ENCODE measurements around the gene SLC19A1.
"Not testable (repeated sequence)": the region's sequence is repeated elsewhere in the genome, so short reads cannot be mapped to it uniquely, and the experiment has no call there.

Gene SLC19A1

GRCh38 chr21:45570826-45571601, 28.8 kb upstream of the SLC19A1 start:
- Histone ChIP-seq H4K20me1 (ENCODE audit: insufficient read depth, low read length) (no peaks in the 10 kb centered on the region), H3K27me3 (ENCODE audit: insufficient read depth, low read length, poor library complexity) (peaks cover 7% of the 10 kb centered on the region), H3K9me3 (ENCODE audit: insufficient read depth, low read length, severe bottlenecking) (no peaks in the 10 kb centered on the region), H3K27ac (ENCODE audit: low read length) (no peak overlapping the region), H3K9ac (ENCODE audit: low read depth, low read length) (no peak overlapping the region), H3K4me2 (ENCODE audit: insufficient read depth, low read length) (no peak overlapping the region), H2AFZ (ENCODE audit: low read depth, low read length) (no peak overlapping the region), H3K36me3 (ENCODE audit: insufficient read depth, low read length) (no peaks in the 10 kb centered on the region), H3K4me1 (ENCODE audit: insufficient read depth, low read length) (no peaks in the 10 kb centered on the region), H3K79me2 (ENCODE audit: insufficient read depth, low read length) (no peaks in the 10 kb centered on the region), H3K4me3 (ENCODE audit: low read depth in 1 of 2, low read length in 2 of 2) (no peak overlapping the region)
- no peak for ATAC-seq (ENCODE audit: insufficient read depth, low read depth)
- TF ChIP-seq CTCF (IDR thresholded peaks at IDR 0.05; ENCODE audit: borderline replicate concordance, extremely low read depth, low read length, poor library complexity, severe bottlenecking) (no peak), EZH2 (IDR thresholded peaks at IDR 0.05; ENCODE audit: borderline replicate concordance, low read depth, low read length, severe bottlenecking) (no peak)
- DNase-seq: no peak

- H3K9me3 ChIP-seq (ENCODE audit: insufficient read depth, low read length, severe bottlenecking): no peaks in the 10 kb centered on the region
- no peaks in the 10 kb centered on the region for H3K36me3 ChIP-seq (ENCODE audit: insufficient read depth, low read length)
- no peaks in the 10 kb centered on the region for H3K4me1 ChIP-seq (ENCODE audit: insufficient read depth, low read length)
- H3K9ac ChIP-seq (ENCODE audit: low read depth, low read length): no peak overlapping the region
- no peak overlapping the region for H3K27ac ChIP-seq (ENCODE audit: low read length)
- H2AFZ ChIP-seq (ENCODE audit: low read depth, low read length): no peak overlapping the region
- no peak overlapping the region for H3K4me2 ChIP-seq (ENCODE audit: insufficient read depth, low read length)
- DNase-seq (no peak), ATAC-seq (ENCODE audit: insufficient read depth, low read depth) (no peak)
- no peak overlapping the region for H3K4me3 ChIP-seq (ENCODE audit: low read depth in 1 of 2, low read length in 2 of 2)
- peaks cover 7% of the 10 kb centered on the region for H3K27me3 ChIP-seq (ENCODE audit: insufficient read depth, low read length, poor library complexity)
- no peak for TF ChIP-seq CTCF (IDR thresholded peaks at IDR 0.05; ENCODE audit: borderline replicate concordance, extremely low read depth, low read length, poor library complexity, severe bottlenecking)
- no peak for TF ChIP-seq EZH2 (IDR thresholded peaks at IDR 0.05; ENCODE audit: borderline replicate concordance, low read depth, low read length, severe bottlenecking)
- H3K79me2 ChIP-seq (ENCODE audit: insufficient read depth, low read length): no peaks in the 10 kb centered on the region
- H4K20me1 ChIP-seq (ENCODE audit: insufficient read depth, low read length): no peaks in the 10 kb centered on the region
Observed at GRCh38 chr21:45570071-45570470, 27.8 kb upstream of the SLC19A1 start.

GRCh38 chr21:45568383-45568782, 26.1 kb upstream of the SLC19A1 start:
- Histone ChIP-seq H3K27me3 (ENCODE audit: insufficient read depth, low read length, poor library complexity) (peaks cover 11% of the 10 kb centered on the region), H3K4me1 (ENCODE audit: insufficient read depth, low read length) (no peaks in the 10 kb centered on the region), H3K27ac (ENCODE audit: low read length) (no peak overlapping the region), H3K9ac (ENCODE audit: low read depth, low read length) (no peak overlapping the region), H4K20me1 (ENCODE audit: insufficient read depth, low read length) (no peaks in the 10 kb centered on the region), H2AFZ (ENCODE audit: low read depth, low read length) (no peak overlapping the region), H3K4me2 (ENCODE audit: insufficient read depth, low read length) (no peak overlapping the region), H3K9me3 (ENCODE audit: insufficient read depth, low read length, severe bottlenecking) (no peaks in the 10 kb centered on the region), H3K4me3 (ENCODE audit: low read depth in 1 of 2, low read length in 2 of 2) (no peak overlapping the region), H3K36me3 (ENCODE audit: insufficient read depth, low read length) (no peaks in the 10 kb centered on the region), H3K79me2 (ENCODE audit: insufficient read depth, low read length) (no peaks in the 10 kb centered on the region)
- DNase-seq (no peak), ATAC-seq (ENCODE audit: insufficient read depth, low read depth) (no peak)
- TF ChIP-seq CTCF (IDR thresholded peaks at IDR 0.05; ENCODE audit: borderline replicate concordance, extremely low read depth, low read length, poor library complexity, severe bottlenecking) (no peak), EZH2 (IDR thresholded peaks at IDR 0.05; ENCODE audit: borderline replicate concordance, low read depth, low read length, severe bottlenecking) (no peak)

- not testable (repeated sequence) for H3K27ac ChIP-seq (ENCODE audit: low read length); H3K9me3 ChIP-seq (ENCODE audit: insufficient read depth, low read length, severe bottlenecking); H3K9ac ChIP-seq (ENCODE audit: low read depth, low read length); H3K4me3 ChIP-seq (ENCODE audit: low read depth in 1 of 2, low read length in 2 of 2); H3K79me2 ChIP-seq (ENCODE audit: insufficient read depth, low read length); DNase-seq; H3K4me1 ChIP-seq (ENCODE audit: insufficient read depth, low read length); H3K4me2 ChIP-seq (ENCODE audit: insufficient read depth, low read length); H2AFZ ChIP-seq (ENCODE audit: low read depth, low read length); ATAC-seq (ENCODE audit: insufficient read depth, low read depth); H3K36me3 ChIP-seq (ENCODE audit: insufficient read depth, low read length); H4K20me1 ChIP-seq (ENCODE audit: insufficient read depth, low read length)
- peaks cover 11% of the 10 kb centered on the region for H3K27me3 ChIP-seq (ENCODE audit: insufficient read depth, low read length, poor library complexity)
Observed at GRCh38 chr21:45564137-45564536, 21.9 kb upstream of the SLC19A1 start.
